GM11168 (cell line): ENCODE data around the gene DCXR.

Source experiments
- in situ Hi-C: fragments of 300-500 bp; cut with MboI; formaldehyde crosslinking; loops from one replicate; pipeline ENCODE4 v1.12.0; 2022; ENCODE audit warnings: low sequenced_read_pairs; ENCODE audit not compliant: unreplicated experiment

Gene DCXR

DNA sequence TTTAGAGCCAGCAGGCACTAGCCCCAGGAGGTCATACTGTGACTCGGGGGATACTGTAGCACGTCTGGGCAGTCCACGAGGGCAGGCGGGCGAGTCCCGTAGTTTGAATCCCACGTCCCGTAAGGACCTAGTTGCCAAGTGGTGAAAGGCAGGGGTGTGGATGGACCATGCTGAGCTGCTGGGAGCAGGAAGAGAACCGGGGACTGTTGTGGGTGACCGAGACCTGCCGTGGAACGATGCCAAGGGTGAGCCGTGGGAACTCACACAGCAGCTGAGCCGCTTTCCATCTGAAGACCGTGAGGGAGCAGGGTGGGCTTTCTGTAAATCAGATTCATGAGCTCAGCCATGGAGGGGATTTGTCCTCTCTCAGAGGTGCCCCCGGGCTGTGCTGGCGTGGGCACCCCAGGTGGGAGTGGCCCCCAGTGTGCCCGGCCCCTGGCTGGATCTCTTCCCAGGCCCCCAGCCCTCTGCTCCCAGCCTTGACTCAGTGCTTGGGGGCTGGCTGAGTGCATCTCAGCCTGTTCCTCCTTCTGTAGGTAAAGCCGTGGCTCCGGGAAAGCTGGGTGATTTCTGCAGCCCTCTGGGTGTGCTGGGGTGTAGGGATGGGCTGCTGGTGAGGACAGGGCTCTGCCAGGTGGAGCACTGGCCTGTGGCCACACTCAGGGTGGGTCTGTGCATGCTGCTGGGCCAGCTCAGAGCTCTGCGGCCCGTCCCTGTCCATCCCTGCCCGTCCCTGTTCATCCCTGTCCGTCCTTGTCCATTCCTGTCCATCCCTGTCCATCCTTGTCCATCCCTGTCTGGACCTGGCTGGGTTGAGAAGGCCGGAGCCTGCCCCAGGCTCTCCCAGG, 46.4 kb downstream of the DCXR start:
- in situ Hi-C loops = no loop called here

DNA sequence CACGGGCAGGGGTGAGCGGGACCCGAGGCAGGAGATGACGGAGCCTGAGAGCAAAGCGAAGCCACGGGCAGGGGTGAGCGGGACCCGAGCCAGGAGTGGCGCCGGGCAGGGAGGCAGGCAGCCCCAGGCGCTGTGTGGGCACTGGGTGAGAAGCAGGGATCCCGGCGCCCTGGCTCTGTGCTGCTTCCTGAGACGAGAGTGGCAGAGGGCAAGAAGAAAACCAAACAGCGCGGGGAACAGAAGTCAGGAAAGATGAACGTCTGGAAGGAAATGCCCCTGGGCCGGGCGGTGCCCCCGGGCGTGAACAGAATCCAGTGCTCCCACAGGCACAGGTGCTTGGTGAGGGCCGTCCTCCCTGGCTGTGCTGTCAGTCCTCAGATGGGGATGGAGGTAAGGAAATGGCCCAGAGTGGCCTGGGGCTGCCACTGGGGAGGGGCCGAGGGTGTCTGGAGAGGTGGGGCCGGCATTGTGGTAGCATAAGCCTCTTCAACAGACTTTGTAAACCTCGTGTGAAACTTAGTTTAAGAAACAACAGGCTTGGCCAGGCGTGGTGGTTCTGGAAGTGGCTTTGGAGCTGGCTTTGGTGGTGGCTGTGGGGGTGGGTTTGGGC, 50.2 kb downstream of the DCXR start:
- in situ Hi-C loops = no loop called here

DNA sequence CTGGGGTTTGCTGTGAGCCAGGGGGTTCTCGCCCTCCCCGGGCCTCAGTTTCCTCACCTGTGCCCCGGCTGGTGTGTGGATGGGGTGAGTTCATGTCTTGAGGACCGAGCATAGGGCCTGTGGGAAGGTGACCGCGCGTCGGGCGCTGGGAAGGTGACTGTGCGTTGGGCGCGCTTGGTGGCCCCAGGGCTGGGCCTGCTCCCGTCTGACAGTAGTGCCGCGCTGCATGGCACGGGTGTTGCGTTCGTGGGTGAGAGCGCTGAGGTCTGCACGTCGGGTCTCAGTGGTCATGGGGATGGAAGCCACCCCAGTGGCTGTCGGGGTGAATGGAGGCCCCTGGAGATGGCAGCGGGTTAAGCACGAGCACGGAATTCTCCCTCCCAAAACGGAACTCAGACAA, 50.9 kb downstream of the DCXR start:
- in situ Hi-C loops = no loop called here
